ENCODE data around the gene SDK1.
"Not testable (repeated sequence)": the region's sequence is repeated elsewhere in the genome, so short reads cannot be mapped to it uniquely, and the experiment has no call there.

SDK1 gene

DNA sequence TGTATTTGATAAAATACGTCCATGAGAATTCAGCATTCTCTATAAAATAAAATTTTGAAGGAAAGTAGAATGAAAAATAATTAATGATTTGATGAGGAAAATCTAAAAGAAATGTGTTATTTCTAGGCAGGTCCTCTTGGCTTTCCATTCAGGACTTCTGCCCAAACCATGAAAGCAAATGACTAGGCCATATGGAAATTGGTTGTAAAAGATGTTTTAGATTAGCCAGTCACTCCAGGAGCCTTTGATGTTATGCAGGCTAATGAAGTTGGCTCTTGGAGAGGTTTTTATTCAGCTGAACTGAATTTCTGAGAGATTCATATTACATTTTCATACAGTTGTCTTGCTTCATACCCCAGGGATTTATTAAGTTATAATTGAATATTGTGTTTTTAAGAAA lies 452.8 kb downstream of the SDK1 start:
- H3K4me3 ChIP-seq (ENCODE audit: low read depth, low read length): no peak overlapping the region
- DNase-seq (ENCODE audit: low read depth, low spot score): no peak
- TF ChIP-seq, protein P1, sequence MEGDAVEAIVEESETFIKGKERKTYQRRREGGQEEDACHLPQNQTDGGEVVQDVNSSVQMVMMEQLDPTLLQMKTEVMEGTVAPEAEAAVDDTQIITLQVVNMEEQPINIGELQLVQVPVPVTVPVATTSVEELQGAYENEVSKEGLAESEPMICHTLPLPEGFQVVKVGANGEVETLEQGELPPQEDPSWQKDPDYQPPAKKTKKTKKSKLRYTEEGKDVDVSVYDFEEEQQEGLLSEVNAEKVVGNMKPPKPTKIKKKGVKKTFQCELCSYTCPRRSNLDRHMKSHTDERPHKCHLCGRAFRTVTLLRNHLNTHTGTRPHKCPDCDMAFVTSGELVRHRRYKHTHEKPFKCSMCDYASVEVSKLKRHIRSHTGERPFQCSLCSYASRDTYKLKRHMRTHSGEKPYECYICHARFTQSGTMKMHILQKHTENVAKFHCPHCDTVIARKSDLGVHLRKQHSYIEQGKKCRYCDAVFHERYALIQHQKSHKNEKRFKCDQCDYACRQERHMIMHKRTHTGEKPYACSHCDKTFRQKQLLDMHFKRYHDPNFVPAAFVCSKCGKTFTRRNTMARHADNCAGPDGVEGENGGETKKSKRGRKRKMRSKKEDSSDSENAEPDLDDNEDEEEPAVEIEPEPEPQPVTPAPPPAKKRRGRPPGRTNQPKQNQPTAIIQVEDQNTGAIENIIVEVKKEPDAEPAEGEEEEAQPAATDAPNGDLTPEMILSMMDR (IDR thresholded peaks at IDR 0.05; ENCODE audit: low read depth, low read length): no peak
- in situ Hi-C loops (cut with HindIII; ENCODE audit: low sequenced_read_pairs): no loop called here

DNA sequence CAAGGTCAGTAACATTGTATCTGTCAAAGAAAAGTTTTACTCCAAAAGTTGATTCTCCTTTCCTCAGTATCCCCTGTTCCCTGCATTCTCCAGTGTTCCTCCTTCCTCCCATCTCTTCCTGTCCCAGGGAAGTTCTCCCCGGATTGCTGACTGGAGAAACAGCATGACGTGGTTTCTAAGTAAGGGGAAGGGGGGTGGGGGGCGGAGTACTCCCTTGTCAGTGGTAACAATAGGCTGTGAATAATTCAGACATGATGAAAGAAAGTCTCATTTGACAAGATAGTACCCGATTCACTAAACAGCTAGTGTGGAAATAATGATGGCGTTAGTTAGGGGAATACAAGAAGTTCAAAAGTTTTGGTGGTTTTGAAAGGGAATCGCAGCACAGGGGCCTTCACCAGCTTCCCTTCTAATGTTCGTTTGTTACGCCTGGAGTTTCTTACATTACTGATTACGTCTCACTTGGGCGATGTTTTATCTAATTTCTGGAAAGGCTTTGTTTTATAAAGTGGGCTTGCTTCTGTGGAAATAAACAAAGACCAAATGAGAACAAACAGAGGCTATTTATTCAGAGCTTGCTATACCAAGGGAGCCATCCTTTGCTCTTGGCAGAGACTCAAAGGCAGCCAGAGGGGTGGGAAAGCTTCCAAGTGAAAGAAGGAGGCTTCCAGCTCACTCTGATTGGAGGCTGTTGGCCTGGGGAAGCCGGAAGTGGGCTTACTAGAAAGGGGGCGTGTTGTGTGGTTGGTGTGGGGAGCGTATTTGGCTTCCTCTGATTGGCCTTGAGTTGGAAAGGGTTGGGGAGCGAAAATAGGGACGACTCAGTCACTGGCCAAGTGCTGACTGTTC lies 453.7 kb downstream of the SDK1 start:
- in situ Hi-C loops (cut with HindIII; ENCODE audit: low sequenced_read_pairs): no loop called here
- TF ChIP-seq, protein P1 (IDR thresholded peaks at IDR 0.05; ENCODE audit: low read depth, low read length): no peak
- peak; percentile 87 for DNase-seq (ENCODE audit: low read depth, low spot score)
- no peak overlapping the region for H3K4me3 ChIP-seq (ENCODE audit: low read depth, low read length)

DNA sequence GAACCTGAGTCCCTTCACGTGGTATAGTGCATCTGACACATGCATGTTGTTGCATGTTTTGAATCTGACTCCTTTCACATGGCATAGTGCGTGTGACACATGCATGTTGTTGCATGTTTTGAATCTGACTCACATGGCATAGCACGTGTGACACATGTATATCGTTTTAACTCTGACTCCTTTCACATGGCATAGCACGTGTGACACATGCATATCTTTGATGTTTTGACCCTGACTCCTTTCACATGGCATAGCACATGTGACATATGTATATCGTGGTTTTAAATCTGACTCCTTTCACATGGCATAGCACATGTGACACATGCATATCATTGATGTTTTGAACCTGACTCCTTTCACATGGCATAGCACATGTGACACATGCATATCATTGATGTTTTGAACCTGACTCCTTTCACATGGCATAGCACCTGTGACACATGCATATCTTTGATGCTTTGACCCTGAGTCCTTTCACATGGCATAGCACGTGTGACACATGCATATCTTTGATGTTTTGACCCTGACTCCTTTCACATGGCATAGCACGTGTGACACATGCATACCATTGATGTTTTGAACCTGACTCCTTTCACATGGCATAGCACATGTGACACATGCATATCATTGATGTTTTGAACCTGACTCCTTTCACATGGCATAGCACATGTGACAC lies 454.9 kb downstream of the SDK1 start:
- H3K4me3 ChIP-seq (ENCODE audit: low read depth, low read length); DNase-seq (ENCODE audit: low read depth, low spot score); in situ Hi-C loops (cut with HindIII; ENCODE audit: low sequenced_read_pairs): not testable (repeated sequence)

DNA sequence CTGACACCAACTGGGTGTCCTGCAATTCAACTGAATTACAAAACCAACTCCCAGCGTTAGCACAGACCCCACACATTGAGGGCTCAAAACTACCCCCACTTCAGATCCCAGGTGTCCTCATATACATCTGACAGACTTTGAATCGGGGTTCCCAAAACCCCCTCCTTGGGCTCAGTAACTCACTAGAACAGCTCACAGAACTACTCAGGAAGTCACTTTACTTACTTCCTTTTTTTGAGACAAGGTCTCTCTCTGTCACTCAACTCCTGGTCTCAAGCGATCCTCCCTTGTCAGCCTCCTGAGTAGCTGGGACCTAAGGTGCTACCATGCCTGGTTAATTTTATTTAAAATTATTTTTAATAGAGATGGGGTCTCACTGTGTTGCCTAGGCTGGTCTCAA lies 456.0 kb downstream of the SDK1 start:
- no peak overlapping the region for H3K4me3 ChIP-seq (ENCODE audit: low read depth, low read length)

GRCh38 chr7:3760651-3761050 lies 459.6 kb downstream of the SDK1 start:
- TF ChIP-seq, protein P1 (IDR thresholded peaks at IDR 0.05; ENCODE audit: low read depth, low read length): no peak
- DNase-seq (ENCODE audit: low read depth, low spot score): no peak
- H3K4me3 ChIP-seq (ENCODE audit: low read depth, low read length): no peak overlapping the region
- in situ Hi-C loops (cut with HindIII; ENCODE audit: low sequenced_read_pairs): no loop called here

More for the DNA sequence above, 456.0 kb downstream of the SDK1 start:
- in situ Hi-C loops (cut with HindIII; ENCODE audit: low sequenced_read_pairs): no loop called here
- DNase-seq (ENCODE audit: low read depth, low spot score): no peak
- TF ChIP-seq, protein P1 (IDR thresholded peaks at IDR 0.05; ENCODE audit: low read depth, low read length): no peak

DNA sequence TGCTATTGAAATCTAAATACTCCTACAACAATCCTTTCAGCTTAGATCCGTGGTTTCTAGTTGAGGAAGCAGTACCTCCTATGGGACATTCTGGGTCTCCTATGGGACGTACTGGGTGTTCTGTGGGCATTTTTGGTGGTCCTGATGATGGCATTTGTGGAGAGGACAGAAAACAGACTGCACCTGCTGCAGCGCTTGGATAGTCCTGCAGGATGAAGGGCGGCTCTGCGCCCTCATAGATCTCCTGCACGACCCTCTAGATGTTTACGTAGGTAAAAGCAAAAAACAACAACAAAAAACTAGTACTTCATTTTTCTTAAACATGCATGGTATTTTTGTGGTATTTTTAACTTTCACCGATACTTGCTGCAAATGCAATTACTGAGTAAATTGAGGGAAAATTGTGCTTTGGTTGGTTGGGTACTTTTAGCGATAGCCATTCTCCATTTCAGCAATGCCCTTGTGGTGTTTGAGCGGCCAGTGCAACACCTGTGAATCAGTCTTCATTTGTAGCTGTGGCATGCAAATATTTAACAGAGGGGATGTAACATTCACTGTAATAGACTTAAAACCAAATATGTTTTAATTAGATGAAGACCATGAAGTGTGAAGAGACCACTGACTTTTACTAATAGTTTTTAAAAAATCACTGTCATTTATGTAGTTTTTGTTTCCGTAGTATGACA lies 461.2 kb downstream of the SDK1 start:
- H3K4me3 ChIP-seq (ENCODE audit: low read depth, low read length): no peak overlapping the region
- DNase-seq (ENCODE audit: low read depth, low spot score): no peak
- TF ChIP-seq, protein P1 (IDR thresholded peaks at IDR 0.05; ENCODE audit: low read depth, low read length): no peak
- in situ Hi-C loops (cut with HindIII; ENCODE audit: low sequenced_read_pairs): no loop called here

Data from astrocyte of the spinal cord (primary cell).